Body of pancreas (tissue), 4 donors: ENCODE results near the gene ANKLE2.

Experiments used
- CTCF ChIP-seq, 7 experiments: fragments of 450-650 bp in 4 of 7; fragments of 200-600 bp in 3 of 7; sonication (generic) in 3 of 7; IDR thresholded peaks; one replicate each; pipeline ENCODE4 v1.5.1; 2016 to 2019; ENCODE audit warnings: antibody characterized with exemption in 7 of 7
- POLR2A ChIP-seq, 3 donors: fragments of 450-650 bp; IDR thresholded peaks; one replicate each; pipeline ENCODE4 v1.6.1; 2016; ENCODE audit warnings: antibody characterized with exemption in 3 of 3, mild to moderate bottlenecking in 2 of 3

GRCh38 chr12:132773077-132773955, 11.7 kb upstream of the ANKLE2 start:
- TF ChIP-seq CTCF (IDR thresholded peaks at IDR 0.05), result no peak
- TF ChIP-seq POLR2A (IDR thresholded peaks at IDR 0.05), result no peak
